GM12892 (cell line): ENCODE measurements around the gene FASTKD1.
"Not testable (repeated sequence)": the region's sequence is repeated elsewhere in the genome, so short reads cannot be mapped to it uniquely, and the experiment has no call there.

ENCODE experiments used
- POLR2A ChIP-seq: IDR thresholded peaks from 2 replicates; pipeline ENCODE4 v1.6.1; 2011; ENCODE audit warnings: low read depth, low read length, control low read depth
- POLR2AphosphoS5 ChIP-seq: IDR thresholded peaks from 2 replicates; pipeline ENCODE4 v1.6.1; 2011; ENCODE audit warnings: low read depth, low read length, control low read depth
- TAF1 ChIP-seq: IDR thresholded peaks from 2 replicates; pipeline ENCODE4 v1.6.1; 2011; ENCODE audit warnings: low read depth, mild to moderate bottlenecking, control low read depth, low read length, borderline replicate concordance

DNA sequence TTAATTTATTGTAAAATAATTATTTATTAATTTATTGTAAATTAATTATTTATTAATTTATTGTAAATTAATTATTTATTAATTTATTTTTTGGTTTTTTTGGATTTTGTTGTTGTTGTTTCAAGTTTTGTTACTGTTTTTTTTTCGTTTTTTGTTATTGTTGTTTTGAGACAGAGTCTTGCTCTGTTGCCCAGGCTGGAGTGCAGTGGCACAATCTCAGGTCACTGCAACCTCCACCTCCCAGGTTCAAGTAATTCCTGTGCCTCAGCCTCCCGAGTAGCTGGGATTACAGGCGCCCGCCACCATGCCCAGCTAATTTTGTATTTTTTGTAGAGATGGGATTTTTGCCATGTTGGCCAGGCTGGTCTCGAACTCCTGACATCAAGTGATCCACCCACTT lies 11.6 kb downstream of the FASTKD1 start:
- TF ChIP-seq POLR2AphosphoS5, TAF1, POLR2A: not testable (repeated sequence)
